Measurements from ENCODE around the gene CLUH.

The CLUH gene

DNA sequence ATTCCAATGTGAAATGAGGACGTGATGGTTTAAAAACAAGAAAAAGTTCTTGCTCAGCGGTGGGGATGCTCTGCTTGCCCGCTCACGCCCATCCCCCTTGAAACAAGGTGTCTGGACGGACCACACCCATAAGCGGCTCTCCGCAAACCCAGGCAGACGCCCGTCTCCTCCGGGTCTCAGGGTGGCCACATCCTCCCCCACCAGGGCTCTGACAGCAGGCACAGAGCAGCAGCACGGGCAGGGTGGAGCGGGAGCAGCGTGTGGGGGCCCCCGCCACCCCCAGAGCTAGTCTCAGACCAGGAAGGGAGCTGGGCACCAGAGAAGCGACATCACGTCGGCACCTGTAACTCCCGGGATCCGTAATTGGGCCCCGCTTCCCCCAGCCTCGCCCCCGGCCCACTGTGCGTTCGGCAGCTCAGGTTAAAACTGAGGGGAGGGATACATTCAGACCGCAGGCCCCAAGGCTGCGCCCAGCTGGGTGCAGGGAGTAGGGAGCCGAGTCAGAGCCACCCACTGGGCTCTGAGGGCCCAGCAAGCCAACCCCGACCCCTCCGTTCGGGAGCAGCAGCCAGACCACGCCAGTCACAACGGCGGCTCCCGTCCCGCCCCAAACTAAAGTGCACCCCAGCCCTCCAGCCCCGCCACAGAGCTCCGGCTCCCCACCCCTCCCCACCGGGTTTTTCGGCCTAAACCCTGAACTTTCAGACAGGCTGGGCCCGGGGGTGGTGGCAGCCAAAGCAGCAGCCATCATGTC is 22.0 kb downstream of the CLUH start:
- Histone ChIP-seq H3K4me2 (ENCODE audit: low read depth, low read length, poor library complexity, severe bottlenecking) (no peak overlapping the region), H3F3A (ENCODE audit: low read depth) (no peaks in the 10 kb centered on the region), H3K9me2 (replicated peaks; ENCODE audit: low read depth, low read length) (no peaks in the 10 kb centered on the region), H4K20me1 (ENCODE audit: insufficient read depth, low read length, poor library complexity, severe bottlenecking) (no peaks in the 10 kb centered on the region), H2AFZ (ENCODE audit: low read length) (no peak overlapping the region), H3K9ac (ENCODE audit: low read depth, low read length, poor library complexity, severe bottlenecking) (no peak overlapping the region), H3K4me3 (ENCODE audit: low read length, poor library complexity, severe bottlenecking) (no peak overlapping the region), H3K27me3 (ENCODE audit: insufficient read depth, low read length, poor library complexity, severe bottlenecking) (no peaks in the 10 kb centered on the region), H3K4me1 (ENCODE audit: insufficient read depth, low read length, poor library complexity, severe bottlenecking) (no peaks in the 10 kb centered on the region), H3K36me3 (ENCODE audit: insufficient read depth, low read length) (peaks cover 16% of the 10 kb centered on the region; the same call in 1 of the 2 replicates), H3K9me3 (ENCODE audit: insufficient read depth, low read depth, low read length) (no peaks in the 10 kb centered on the region), H3K79me2 (ENCODE audit: insufficient read depth, low read length) (no peaks in the 10 kb centered on the region)
- TF ChIP-seq EZH2phosphoT487 (IDR thresholded peaks at IDR 0.05; ENCODE audit: borderline replicate concordance) = no peak
- TF ChIP-seq, protein P1, sequence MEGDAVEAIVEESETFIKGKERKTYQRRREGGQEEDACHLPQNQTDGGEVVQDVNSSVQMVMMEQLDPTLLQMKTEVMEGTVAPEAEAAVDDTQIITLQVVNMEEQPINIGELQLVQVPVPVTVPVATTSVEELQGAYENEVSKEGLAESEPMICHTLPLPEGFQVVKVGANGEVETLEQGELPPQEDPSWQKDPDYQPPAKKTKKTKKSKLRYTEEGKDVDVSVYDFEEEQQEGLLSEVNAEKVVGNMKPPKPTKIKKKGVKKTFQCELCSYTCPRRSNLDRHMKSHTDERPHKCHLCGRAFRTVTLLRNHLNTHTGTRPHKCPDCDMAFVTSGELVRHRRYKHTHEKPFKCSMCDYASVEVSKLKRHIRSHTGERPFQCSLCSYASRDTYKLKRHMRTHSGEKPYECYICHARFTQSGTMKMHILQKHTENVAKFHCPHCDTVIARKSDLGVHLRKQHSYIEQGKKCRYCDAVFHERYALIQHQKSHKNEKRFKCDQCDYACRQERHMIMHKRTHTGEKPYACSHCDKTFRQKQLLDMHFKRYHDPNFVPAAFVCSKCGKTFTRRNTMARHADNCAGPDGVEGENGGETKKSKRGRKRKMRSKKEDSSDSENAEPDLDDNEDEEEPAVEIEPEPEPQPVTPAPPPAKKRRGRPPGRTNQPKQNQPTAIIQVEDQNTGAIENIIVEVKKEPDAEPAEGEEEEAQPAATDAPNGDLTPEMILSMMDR (conservative IDR thresholded peaks at IDR 0.05; ENCODE audit: low read length) = no peak

DNA sequence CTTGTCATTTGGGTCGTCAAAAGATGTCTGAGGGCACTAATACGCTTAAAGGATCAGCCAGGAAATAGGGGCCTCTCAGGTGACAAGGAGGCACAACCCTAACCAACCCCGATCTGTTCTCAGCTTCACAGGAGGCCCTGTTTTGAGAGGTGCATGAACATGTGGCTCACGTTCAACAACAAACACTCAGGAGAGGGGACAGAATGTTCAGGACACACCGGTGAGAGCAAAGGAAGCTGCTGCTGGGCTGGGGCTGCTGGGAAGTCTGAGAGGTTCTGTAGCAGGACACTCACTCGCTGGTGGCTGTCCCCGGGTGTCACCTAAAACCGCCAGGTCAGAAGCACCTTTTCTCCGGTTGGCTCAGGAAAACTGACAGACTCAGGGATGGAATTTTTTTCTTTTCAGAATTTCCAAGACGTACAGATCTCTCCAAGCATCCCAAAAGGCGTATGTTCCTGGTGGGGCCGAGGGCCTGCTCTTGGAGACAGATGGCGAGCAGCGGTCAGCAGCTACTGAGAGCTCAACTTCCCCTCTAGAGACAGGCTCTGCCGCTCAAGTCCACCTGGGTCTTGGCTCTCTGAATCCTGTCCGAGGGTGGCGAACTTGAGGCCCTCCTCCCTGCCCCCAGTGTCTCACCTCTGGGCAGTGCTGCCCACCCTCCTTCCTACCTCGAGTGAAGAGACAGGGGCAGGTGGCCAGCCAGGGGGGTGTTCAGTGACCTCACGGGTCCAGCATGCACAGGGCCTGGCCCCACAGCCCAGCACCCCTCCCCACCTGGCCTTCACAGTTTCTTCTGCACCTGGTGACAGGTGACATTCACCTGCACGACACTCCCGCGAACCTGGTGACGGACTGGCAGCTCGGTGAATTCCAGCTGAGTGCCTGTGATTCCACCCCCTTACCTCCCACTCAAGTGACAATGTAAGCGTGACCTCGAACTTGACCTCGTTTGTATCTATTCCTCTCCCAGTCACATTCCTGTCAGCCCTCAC is 22.9 kb downstream of the CLUH start:
- H3K9me2 ChIP-seq (replicated peaks; ENCODE audit: low read depth, low read length) = no peaks in the 10 kb centered on the region
- H3K36me3 ChIP-seq (ENCODE audit: insufficient read depth, low read length) = peaks cover 20% of the 10 kb centered on the region; the same call in 1 of the 2 replicates
- H3K4me1 ChIP-seq (ENCODE audit: insufficient read depth, low read length, poor library complexity, severe bottlenecking) = no peaks in the 10 kb centered on the region
- H3K9ac ChIP-seq (ENCODE audit: low read depth, low read length, poor library complexity, severe bottlenecking) = no peak overlapping the region
- H3F3A ChIP-seq (ENCODE audit: low read depth) = no peaks in the 10 kb centered on the region
- no peak overlapping the region for H3K4me3 ChIP-seq (ENCODE audit: low read length, poor library complexity, severe bottlenecking)
- no peaks in the 10 kb centered on the region for H3K79me2 ChIP-seq (ENCODE audit: insufficient read depth, low read length)
- TF ChIP-seq, protein P1 (conservative IDR thresholded peaks at IDR 0.05; ENCODE audit: low read length) = no peak
- no peak for TF ChIP-seq EZH2phosphoT487 (IDR thresholded peaks at IDR 0.05; ENCODE audit: borderline replicate concordance)
- no peaks in the 10 kb centered on the region for H3K27me3 ChIP-seq (ENCODE audit: insufficient read depth, low read length, poor library complexity, severe bottlenecking)
- H4K20me1 ChIP-seq (ENCODE audit: insufficient read depth, low read length, poor library complexity, severe bottlenecking) = no peaks in the 10 kb centered on the region
- H3K4me2 ChIP-seq (ENCODE audit: low read depth, low read length, poor library complexity, severe bottlenecking) = no peak overlapping the region
- no peak overlapping the region for H2AFZ ChIP-seq (ENCODE audit: low read length)
- H3K9me3 ChIP-seq (ENCODE audit: insufficient read depth, low read depth, low read length) = no peaks in the 10 kb centered on the region

DNA sequence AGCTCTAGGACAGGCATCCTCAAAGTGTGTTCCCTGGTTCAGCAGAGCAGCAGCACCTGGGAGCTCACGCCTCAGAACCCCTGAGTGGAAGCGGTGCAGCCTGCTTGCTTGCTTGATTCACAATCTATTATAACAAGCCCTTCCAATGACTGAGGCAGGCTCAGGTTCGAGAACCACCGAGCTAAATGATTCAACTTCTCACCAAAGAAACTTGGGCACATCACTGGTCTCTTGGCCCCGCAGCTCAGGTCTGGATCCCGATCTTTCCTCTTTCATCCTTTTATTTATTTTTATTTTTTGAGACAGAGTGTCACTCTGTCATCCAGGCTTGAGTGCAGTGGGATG is 24.5 kb downstream of the CLUH start:
- Histone ChIP-seq H3K9me3 (ENCODE audit: insufficient read depth, low read depth, low read length) (no peaks in the 10 kb centered on the region), H3K79me2 (ENCODE audit: insufficient read depth, low read length) (no peaks in the 10 kb centered on the region), H3K9me2 (replicated peaks; ENCODE audit: low read depth, low read length) (no peaks in the 10 kb centered on the region), H3K4me3 (ENCODE audit: low read length, poor library complexity, severe bottlenecking) (no peak overlapping the region), H3K36me3 (ENCODE audit: insufficient read depth, low read length) (peaks cover 36% of the 10 kb centered on the region), H4K20me1 (ENCODE audit: insufficient read depth, low read length, poor library complexity, severe bottlenecking) (no peaks in the 10 kb centered on the region), H3K27me3 (ENCODE audit: insufficient read depth, low read length, poor library complexity, severe bottlenecking) (no peaks in the 10 kb centered on the region), H2AFZ (ENCODE audit: low read length) (no peak overlapping the region), H3F3A (ENCODE audit: low read depth) (no peaks in the 10 kb centered on the region), H3K4me1 (ENCODE audit: insufficient read depth, low read length, poor library complexity, severe bottlenecking) (no peaks in the 10 kb centered on the region), H3K4me2 (ENCODE audit: low read depth, low read length, poor library complexity, severe bottlenecking) (no peak overlapping the region), H3K9ac (ENCODE audit: low read depth, low read length, poor library complexity, severe bottlenecking) (no peak overlapping the region)
- TF ChIP-seq EZH2phosphoT487 (IDR thresholded peaks at IDR 0.05; ENCODE audit: borderline replicate concordance) = no peak
- TF ChIP-seq, protein P1 (conservative IDR thresholded peaks at IDR 0.05; ENCODE audit: low read length) = no peak
